B cell (primary cell): ENCODE data around the gene IKBKE.
"Not testable (repeated sequence)": the region's sequence is repeated elsewhere in the genome, so short reads cannot be mapped to it uniquely, and the experiment has no call there.

ENCODE experiments used
- EZH2 ChIP-seq: IDR thresholded peaks from 2 replicates; pipeline ENCODE4 v1.6.1; 2012; ENCODE audit warnings: borderline replicate concordance, low read depth, mild to moderate bottlenecking, moderate library complexity, low read length; ENCODE audit not compliant: insufficient read depth, poor library complexity, severe bottlenecking
- TF ChIP-seq, protein P1 (sequence below): fragments of 200-600 bp; IDR thresholded peaks from one replicate; pipeline ENCODE4 v1.8.0; 2022; ENCODE audit warnings: antibody characterized with exemption, mild to moderate bottlenecking

DNA sequence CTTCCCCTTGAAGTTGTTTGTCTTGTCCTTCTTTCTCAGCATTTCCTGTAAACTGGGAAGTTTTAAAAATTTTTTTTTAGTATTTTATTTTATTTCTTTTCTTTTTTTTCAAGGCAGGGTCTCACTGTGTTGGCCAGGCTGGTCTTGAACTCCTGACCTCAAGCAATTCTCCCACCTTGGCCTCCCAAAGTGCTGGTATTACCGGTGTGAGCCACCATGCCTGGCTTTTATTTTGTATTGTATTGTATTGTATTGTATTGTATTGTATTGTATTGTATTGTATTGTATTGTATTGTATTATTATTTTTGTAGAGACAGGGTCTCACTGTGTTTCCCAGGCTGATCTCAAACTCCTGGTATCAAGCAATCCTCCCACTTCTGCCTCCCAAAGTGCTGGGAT lies 13.6 kb downstream of the IKBKE start:
- TF ChIP-seq, protein P1, sequence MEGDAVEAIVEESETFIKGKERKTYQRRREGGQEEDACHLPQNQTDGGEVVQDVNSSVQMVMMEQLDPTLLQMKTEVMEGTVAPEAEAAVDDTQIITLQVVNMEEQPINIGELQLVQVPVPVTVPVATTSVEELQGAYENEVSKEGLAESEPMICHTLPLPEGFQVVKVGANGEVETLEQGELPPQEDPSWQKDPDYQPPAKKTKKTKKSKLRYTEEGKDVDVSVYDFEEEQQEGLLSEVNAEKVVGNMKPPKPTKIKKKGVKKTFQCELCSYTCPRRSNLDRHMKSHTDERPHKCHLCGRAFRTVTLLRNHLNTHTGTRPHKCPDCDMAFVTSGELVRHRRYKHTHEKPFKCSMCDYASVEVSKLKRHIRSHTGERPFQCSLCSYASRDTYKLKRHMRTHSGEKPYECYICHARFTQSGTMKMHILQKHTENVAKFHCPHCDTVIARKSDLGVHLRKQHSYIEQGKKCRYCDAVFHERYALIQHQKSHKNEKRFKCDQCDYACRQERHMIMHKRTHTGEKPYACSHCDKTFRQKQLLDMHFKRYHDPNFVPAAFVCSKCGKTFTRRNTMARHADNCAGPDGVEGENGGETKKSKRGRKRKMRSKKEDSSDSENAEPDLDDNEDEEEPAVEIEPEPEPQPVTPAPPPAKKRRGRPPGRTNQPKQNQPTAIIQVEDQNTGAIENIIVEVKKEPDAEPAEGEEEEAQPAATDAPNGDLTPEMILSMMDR, result not testable (repeated sequence)
- not testable (repeated sequence) for TF ChIP-seq EZH2
